NCI-H2227 (cell line): Measurements from ENCODE around the gene SCAF4.
"Not testable (repeated sequence)": the region's sequence is repeated elsewhere in the genome, so short reads cannot be mapped to it uniquely, and the experiment has no call there.

Source experiments
- DNase-seq: peaks from one replicate; lab custom pipeline; 2025; ENCODE audit not compliant: unreplicated experiment; lab: John Stamatoyannopoulos, UW

Gene SCAF4

DNA sequence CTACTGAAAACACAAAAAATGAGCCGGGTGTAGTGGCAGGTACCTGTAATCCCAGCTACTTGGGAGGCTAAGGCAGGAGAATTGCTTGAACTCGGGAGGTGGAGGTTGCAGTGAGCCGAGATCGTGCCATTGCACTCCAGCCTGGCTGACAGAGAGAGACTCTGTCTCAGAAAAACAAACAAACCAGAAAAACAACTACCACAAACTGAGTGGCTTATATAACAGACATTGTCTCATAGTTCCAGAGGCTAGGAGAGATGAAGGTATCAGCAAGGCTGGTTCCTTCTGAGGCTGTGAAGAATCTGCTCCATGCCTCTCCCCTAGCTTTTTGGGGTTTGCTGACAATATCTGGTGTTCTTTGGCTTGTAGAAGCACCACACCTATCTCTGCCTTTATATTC is 80.4 kb downstream of the SCAF4 start:
- not testable (repeated sequence) for DNase-seq

GRCh38 chr21:31650930-31651329 is 81.0 kb downstream of the SCAF4 start:
- DNase-seq: no peak

- no peak for DNase-seq
Measured at GRCh38 chr21:31647650-31648049, 84.3 kb downstream of the SCAF4 start.

GRCh38 chr21:31644643-31645042 is 87.3 kb downstream of the SCAF4 start:
- no peak for DNase-seq

GRCh38 chr21:31641416-31641922 is 90.4 kb downstream of the SCAF4 start:
- no peak for DNase-seq

- no peak for DNase-seq
Measured at GRCh38 chr21:31636874-31637273, 95.0 kb downstream of the SCAF4 start.

DNA sequence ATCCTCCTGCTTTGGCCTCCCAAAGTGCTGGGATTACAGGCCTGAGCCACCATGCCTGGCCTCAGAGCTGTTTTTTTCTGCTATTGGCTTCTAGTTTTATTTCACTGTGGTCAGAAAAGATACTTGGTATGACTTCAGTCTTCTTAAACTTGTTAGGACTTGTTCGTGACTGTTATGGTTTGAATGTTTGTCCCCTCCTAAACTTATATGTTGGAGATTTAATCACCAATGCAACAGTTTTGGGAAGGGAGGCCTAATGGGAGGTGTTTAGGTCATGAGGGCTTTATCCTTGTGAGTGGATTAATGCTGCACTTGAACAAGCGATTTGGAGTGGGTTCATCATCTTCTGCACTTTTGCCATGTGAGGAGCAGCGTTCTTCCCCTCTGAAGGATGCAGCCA is 96.9 kb downstream of the SCAF4 start:
- no peak for DNase-seq

DNA sequence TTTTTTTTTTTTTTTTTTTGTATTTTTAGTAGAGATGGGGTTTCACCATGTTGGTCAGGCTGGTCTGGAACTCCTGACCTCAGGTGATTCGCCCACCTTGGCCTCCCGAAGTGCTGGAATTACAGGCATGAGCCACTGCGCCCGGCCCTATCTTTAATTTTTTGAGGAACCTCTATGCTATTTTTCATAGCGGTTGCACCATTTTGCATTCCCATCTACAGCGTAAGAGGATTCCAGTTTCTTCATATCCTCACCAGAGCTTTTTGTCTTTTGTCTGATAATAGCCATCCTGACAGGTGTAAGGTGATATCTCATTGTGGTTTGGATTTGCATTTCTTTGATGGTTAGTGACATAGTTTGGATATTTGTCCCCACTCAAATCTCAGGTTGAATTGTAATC is 100.0 kb downstream of the SCAF4 start:
- DNase-seq: not testable (repeated sequence)

- no peak for DNase-seq
Measured at GRCh38 chr21:31629972-31630711, 101.8 kb downstream of the SCAF4 start.

GRCh38 chr21:31624961-31625491 is 106.9 kb downstream of the SCAF4 start:
- DNase-seq: no peak

GRCh38 chr21:31624181-31624580 is 107.7 kb downstream of the SCAF4 start:
- no peak for DNase-seq

- no peak for DNase-seq
Measured at GRCh38 chr21:31623664-31624063, 108.3 kb downstream of the SCAF4 start.

DNA sequence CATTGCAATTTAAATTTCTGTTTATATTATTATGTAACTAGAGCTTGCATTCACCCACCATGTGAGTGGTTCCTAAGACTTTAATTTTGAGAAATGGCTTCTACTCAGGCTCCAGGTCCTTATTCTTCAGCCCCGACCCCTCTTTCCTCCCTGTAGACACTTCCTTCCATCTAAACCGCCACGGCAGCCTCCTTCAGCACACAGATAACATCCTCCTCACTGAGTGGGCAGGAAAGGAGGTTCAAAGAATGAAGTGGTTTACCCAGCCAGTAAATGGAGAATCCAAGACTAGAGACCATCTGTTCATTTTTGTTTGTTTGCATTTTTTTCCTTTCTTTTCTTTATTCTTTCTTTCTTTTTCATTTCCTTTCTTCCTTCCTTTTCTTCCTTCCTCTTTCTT is 109.5 kb downstream of the SCAF4 start:
- DNase-seq: no peak
